Sigmoid colon (tissue), 4 donors: Measurements from ENCODE around the gene EFL1.
"Not testable (repeated sequence)": the region's sequence is repeated elsewhere in the genome, so short reads cannot be mapped to it uniquely, and the experiment has no call there.

Experiments used
- EP300 ChIP-seq, 4 donors: sonication (generic); formaldehyde crosslinking; IDR thresholded peaks; one replicate each; pipeline ENCODE4 v1.6.1; 2017; ENCODE audit warnings: antibody characterized with exemption in 4 of 4
- POLR2A ChIP-seq, 2 donors: fragments of 450-650 bp; IDR thresholded peaks; one replicate each; pipeline ENCODE4 v1.6.1; 2016; ENCODE audit warnings: antibody characterized with exemption in 2 of 2, mild to moderate bottlenecking in 2 of 2, moderate library complexity in 2 of 2
- TF ChIP-seq, protein P1 (sequence below), 4 experiments: fragments of 450-650 bp in 3 of 4; fragments of 200-600 bp in 1 of 4; IDR thresholded peaks; one replicate each; pipeline ENCODE4 v1.5.1; 2016 to 2019; ENCODE audit warnings: antibody characterized with exemption in 4 of 4, mild to moderate bottlenecking in 3 of 4, moderate library complexity in 2 of 4

GRCh38 chr15:82237944-82238534 lies 24.5 kb downstream of the EFL1 start:
- TF ChIP-seq, protein P1, sequence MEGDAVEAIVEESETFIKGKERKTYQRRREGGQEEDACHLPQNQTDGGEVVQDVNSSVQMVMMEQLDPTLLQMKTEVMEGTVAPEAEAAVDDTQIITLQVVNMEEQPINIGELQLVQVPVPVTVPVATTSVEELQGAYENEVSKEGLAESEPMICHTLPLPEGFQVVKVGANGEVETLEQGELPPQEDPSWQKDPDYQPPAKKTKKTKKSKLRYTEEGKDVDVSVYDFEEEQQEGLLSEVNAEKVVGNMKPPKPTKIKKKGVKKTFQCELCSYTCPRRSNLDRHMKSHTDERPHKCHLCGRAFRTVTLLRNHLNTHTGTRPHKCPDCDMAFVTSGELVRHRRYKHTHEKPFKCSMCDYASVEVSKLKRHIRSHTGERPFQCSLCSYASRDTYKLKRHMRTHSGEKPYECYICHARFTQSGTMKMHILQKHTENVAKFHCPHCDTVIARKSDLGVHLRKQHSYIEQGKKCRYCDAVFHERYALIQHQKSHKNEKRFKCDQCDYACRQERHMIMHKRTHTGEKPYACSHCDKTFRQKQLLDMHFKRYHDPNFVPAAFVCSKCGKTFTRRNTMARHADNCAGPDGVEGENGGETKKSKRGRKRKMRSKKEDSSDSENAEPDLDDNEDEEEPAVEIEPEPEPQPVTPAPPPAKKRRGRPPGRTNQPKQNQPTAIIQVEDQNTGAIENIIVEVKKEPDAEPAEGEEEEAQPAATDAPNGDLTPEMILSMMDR (IDR thresholded peaks at IDR 0.05) = not testable (repeated sequence)
- TF ChIP-seq POLR2A, EP300 (IDR thresholded peaks at IDR 0.05): not testable (repeated sequence)
